DND-41 (cell line): ENCODE measurements around the gene TYMS.

Source experiments
- CTCF ChIP-seq: IDR thresholded peaks from 2 replicates; pipeline ENCODE4 v1.5.1; 2012; ENCODE audit warnings: borderline replicate concordance, low read length, moderate library complexity, mild to moderate bottlenecking; ENCODE audit not compliant: poor library complexity, severe bottlenecking; ENCODE audit errors: extremely low read depth
- EZH2 ChIP-seq: IDR thresholded peaks from 3 replicates; pipeline ENCODE4 v1.6.1; 2012; ENCODE audit warnings: borderline replicate concordance, low read depth, mild to moderate bottlenecking, moderate library complexity, low read length, inconsistent platforms; ENCODE audit not compliant: severe bottlenecking

- TF ChIP-seq CTCF (no peak), EZH2 (no peak)
Observed at GRCh38 chr18:681985-682384, 24.5 kb downstream of the TYMS start.
